ENCODE data around the gene ACTR2.
"Not testable (repeated sequence)": the region's sequence is repeated elsewhere in the genome, so short reads cannot be mapped to it uniquely, and the experiment has no call there.

ACTR2 gene

DNA sequence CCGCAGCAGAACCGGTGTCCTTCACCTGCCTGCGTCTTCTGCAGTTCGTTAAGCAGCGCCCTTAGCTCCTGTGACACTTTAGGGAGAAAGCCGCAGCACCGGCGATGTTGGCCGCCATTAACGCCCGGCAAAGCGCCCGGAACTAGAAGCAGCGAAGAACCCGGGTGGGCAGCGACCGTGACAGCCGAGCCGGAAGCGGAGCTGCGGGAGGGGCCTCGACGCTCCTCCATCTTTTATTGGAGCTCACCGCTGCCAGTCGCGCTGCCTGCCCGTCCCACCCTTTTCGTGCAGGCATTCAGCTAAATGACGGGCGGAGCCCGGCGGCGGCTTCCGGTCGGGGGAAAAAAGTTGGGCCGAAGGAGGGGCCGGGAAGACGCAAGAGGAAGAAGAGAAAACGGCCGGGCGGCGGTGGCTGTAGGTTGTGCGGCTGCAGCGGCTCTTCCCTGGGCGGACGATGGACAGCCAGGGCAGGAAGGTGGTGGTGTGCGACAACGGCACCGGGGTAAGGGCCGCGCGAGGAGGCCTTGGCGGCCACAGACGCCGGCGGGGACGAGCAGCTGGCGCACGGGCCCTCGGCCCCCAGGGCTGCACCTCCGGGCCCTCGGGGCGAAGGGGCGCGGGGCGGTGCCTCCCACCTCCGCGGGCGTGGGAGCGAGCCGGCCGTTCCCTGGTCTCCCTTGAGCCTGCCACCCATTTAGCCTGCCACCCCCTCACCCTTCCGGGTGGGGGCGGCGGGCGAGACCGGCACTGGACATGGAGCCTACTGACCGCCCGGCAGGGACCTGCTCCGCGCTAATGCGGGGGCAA lies at the start of gene ACTR2:
Gene ACTR2 (plus strand): TSS at position 376 of the 807 bp plus-strand sequence. CDS start 79 bp downstream, at position 455.
- TF ChIP-seq CTCF (IDR thresholded peaks at IDR 0.05; ENCODE audit: low read depth, low read length, missing control alignments) = no peak
- peak; percentile 84 for DNase-seq (ENCODE audit: extremely low read depth, low read depth)
- H3K4me3 ChIP-seq (replicated peaks; ENCODE audit: low read depth, low read length) = peak within 1 kb of the TSS; percentile 62

DNA sequence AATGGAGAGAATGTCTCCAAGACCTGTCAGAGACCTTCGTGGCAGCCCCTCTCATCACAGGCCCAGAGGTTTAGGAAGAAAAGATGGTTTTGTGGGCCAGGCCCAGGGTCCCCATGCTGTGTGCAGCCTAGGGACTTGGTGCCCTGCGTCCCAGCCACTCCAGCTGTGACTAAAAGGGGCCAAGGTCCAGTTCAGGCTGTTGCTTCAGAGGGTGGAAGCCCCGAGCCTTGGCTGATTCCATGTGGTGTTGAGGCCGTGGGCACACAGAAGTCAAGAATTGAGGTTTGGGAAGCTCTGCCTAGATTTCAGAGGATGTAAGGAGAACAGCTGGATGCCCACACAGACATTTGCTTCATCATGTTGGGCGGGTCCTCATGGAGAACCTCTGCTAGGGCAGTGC lies 45.1 kb upstream of the ACTR2 start:
- no peak for DNase-seq (ENCODE audit: extremely low read depth, low read depth)
- TF ChIP-seq CTCF (IDR thresholded peaks at IDR 0.05; ENCODE audit: low read depth, low read length, missing control alignments) = no peak
- no peak overlapping the region for H3K4me3 ChIP-seq (replicated peaks; ENCODE audit: low read depth, low read length)

- DNase-seq (ENCODE audit: extremely low read depth, low read depth); H3K4me3 ChIP-seq (replicated peaks; ENCODE audit: low read depth, low read length): not testable (repeated sequence)
Observed at GRCh38 chr2:65183406-65183805, 44.2 kb upstream of the ACTR2 start.

DNA sequence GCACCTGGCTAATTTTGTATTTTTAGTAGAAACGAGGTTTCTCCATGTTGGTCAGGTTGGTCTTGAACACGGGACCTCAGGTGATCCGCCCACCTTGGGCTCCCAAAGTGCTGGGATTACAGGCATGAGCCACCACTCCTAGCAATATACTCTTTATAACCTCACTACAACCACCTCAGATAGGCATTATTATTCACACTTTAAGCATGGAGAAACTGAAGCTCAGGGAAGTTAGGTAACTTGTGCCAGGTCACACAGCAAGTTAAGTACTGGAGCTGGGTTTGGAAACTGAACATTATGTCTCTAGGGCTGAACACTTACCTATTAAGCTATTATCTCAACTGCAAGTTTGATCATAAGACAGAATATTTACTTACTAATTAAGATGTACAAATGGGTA lies 42.6 kb upstream of the ACTR2 start:
- no peak for TF ChIP-seq CTCF (IDR thresholded peaks at IDR 0.05; ENCODE audit: low read depth, low read length, missing control alignments)
- DNase-seq (ENCODE audit: extremely low read depth, low read depth) = no peak
- no peak overlapping the region for H3K4me3 ChIP-seq (replicated peaks; ENCODE audit: low read depth, low read length)

DNA sequence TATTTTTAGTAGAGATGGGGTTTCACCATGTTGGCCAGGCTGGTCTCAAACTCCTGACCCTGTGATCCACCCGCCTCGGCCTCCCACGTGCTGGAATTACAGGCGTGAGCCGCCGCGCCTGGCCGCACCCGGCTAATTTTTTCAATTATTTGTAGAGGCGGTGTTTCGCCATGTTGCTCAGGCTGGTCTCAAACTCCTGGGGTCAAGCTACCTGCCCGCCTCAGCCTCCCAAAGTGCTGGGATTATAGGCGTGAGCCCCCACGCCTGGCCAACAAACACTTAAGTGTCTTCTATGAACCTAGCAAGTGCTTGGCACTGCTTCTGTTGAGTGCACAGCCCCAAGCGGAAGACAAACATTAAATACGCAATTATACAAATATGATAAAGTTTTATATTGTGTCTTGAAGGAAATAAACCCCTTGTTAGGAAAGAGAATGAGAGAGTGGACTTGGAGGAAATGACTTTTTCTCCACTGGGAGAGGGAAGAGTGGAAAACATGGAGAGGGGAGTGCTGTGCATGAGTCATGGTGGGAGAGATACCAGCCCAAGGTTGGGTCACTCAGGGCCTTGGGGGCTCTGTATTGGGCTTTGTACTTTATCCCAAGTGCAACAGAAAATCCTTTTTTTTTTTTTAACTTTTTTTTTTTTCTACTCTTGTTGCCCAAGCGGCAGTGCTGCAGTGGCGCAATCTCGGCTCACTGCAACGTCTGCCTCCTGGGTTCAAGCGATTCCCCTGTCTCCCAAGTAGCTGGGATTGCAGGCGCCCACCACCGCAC lies 41.4 kb upstream of the ACTR2 start:
- DNase-seq (ENCODE audit: extremely low read depth, low read depth) = no peak
- no peak for TF ChIP-seq CTCF (IDR thresholded peaks at IDR 0.05; ENCODE audit: low read depth, low read length, missing control alignments)
- H3K4me3 ChIP-seq (replicated peaks; ENCODE audit: low read depth, low read length) = no peak overlapping the region

- no peak overlapping the region for H3K4me3 ChIP-seq (replicated peaks; ENCODE audit: low read depth, low read length)
- peak; percentile 84 for TF ChIP-seq CTCF (IDR thresholded peaks at IDR 0.05; ENCODE audit: low read depth, low read length, missing control alignments)
- peak; percentile 50 for DNase-seq (ENCODE audit: extremely low read depth, low read depth)
Observed at GRCh38 chr2:65186872-65187851, 40.5 kb upstream of the ACTR2 start.
